ENCODE measurements around the gene ACTR10.
"Not testable (repeated sequence)": the region's sequence is repeated elsewhere in the genome, so short reads cannot be mapped to it uniquely, and the experiment has no call there.

The ACTR10 gene

DNA sequence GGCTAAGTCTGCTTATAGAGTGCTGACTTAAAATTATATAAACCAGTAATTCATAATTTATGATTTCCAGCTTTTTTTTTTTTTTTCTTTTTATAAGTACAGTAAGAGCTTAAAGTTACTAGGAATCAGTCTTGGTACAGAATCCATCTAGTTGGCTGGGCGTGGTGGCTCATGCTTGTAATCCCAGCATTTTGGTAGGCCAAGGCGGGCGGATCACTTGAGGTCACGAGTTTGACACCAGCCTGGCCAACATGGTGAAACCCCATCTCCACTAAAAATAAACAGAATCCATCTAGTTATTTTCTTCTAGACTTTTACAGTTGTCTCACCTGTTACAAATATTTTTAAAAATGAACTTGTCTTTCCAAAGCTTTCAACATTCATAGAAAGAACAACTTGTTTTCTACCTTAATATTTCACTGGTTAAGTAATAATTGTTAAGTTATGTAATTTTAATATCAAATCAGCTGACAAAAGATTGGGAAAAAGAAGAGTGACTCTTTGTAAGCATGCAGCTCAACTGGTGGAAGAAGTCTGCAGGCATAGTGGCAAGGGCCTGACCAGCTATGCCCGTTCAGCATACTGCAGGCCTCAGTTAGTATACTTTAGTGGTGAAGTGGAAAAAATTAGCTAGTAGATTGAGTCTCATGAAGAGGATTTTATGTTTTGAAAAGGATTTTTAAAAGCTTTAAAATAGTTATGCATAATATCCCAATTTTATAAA is 27.3 kb downstream of the ACTR10 start:
- FAIRE-seq, result no peak

DNA sequence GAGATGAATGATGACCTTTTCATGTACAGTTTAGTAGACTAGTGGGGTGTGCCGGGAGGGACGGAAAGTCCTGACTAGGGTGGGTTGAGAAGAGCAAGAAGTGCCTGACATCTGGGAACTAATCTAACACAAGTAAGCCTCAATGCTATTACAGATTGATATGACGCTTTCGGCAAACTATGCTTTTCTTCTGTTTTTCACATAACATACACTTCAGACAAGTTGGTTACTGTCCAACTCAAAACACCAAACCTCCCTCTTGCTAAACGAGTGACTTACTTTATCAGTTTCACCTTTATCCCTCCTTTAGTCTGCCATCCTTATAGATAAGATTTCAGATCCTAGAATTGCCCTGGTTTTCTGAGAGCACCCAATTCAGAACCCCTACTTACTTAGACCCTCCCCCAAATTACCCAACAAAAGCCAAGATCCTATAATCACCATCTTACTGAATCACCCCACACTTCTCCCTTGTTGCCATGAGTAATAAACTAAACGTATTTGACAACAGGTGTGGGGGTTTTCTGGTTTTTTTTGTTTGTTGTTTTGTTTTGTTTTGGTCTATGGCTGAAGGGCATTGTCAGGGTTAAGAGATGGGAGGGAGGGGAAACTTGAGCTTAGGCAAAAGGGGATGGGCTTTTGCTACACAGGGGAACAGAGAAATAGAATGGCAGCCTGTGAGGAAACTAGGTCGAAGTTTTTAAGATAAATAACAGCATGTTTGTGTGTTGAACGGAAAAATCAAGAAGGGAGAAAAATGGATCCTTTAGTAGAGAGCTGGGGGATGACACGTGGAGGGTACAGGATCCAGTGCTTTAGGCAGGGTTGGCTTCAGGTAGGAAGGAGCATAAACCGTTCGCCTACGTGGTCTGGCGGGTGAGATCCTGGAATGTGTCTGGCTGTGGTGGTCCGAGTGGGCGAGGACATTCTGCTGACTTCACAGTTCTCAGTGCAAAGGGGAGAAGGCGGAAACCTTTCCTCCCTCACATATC is 38.6 kb downstream of the ACTR10 start:
- FAIRE-seq, result no peak

GRCh38 chr14:58239244-58240195 is 39.6 kb downstream of the ACTR10 start:
- FAIRE-seq, result peak; percentile 62

DNA sequence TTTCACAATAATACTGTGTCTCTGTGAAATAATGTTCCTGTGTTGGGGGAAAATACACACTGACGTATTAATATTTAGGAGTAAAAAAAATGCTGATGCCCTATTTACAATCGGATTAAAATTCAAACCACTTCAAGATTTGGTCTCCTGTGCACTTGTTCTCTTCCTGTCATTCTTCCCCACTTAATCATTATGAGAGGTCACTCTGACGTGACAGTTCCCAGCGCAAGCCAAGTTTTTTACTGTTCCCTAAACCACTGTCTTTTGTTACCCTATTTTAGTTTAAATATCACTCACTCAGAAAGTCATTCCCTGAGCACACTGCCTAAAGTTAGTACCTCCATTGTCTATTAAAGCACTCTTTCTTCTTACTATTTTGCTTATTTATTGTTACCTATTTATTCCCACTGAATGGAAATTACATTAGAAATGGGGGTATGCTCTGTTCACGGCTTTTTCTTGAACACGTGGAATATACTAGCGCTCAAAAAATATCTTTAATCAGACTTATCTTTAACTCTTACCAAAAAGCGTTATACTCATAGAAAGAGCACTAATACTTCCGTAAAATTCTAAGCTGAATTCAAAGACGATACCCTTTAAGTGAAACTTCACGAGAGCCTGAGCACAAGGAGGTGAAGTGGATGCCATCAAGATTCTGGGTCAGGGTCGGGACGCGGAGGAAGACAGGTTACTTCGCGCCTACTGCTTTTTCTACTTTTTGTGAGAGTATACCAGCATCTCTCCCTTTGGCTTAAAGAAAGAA is 44.0 kb downstream of the ACTR10 start:
- FAIRE-seq, result no peak

DNA sequence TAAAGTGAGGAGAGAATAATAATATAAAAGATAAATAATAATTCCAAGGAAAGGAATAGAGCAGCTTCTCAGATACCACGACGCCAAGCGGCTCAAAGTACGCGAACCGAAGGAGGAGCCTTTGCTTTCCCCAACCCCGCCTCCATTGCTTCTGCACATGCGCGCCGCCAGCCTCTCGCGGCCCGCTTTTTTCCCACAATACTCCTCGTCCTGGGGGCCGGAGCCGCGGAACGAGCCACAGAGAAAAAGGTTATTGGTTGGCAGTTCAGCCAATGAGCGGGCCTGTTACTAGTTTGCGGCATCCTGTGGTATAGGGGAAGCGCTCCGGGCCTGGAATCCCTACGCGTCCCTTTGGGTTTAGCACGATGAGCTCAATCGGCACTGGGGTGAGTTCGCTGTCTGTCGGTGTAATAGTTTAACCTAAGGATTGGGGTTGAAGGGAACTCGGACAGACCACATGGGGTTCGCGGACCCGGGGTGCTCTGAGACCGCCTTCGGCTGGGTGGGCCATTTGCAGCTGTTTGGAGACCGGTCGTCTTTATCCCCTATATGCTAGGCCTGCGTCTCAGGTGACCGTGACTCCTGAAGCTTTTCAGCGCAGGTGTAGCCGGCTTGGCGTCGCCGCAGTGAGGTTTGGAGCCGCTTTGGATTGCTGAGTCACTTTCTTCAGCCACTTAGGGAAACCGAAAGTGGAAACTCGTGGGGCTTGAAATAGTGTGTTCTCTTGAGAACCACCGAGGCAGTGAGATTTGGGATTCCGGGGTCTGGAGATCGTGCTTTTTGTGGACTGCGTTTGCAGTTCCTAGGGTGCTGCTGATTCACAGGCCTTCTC is 44.8 kb downstream of the ACTR10 start, which contains the start of gene PSMA3:
Gene PSMA3, plus strand, starts transcription at position 288 of the 832 bp plus-strand sequence. Its CDS starts 78 bp downstream, at position 366.
- peak; percentile 80 for FAIRE-seq

- no peak for FAIRE-seq
Observed at GRCh38 chr14:58245562-58245961, 45.6 kb downstream of the ACTR10 start.

- FAIRE-seq, result no peak
Observed at GRCh38 chr14:58249611-58250010, 49.7 kb downstream of the ACTR10 start.

GRCh38 chr14:58258156-58258555 is 58.2 kb downstream of the ACTR10 start:
- FAIRE-seq, result no peak

GRCh38 chr14:58262005-58262404 is 62.1 kb downstream of the ACTR10 start:
- not testable (repeated sequence) for FAIRE-seq

- no peak for FAIRE-seq
Observed at GRCh38 chr14:58265401-58265800, 65.5 kb downstream of the ACTR10 start.

DNA sequence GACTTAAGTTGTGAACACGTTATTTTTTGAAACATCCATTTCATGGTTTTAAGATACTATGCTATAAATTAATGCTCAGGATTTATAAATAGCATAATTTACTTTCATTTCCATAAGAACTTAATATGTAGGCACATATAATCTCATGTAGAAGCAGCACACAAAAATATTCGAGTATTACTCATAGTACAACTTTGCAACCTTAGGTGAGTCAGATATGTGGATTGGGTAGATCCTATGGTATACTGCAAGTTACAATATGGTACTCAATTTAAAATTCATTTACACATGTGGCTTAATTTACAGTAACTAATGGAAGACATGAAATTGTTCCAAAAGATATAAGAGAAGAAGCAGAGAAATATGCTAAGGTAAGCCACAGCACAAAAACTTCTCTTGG is 70.7 kb downstream of the ACTR10 start:
- FAIRE-seq, result no peak

- no peak for FAIRE-seq
Observed at GRCh38 chr14:58272588-58273372, 72.8 kb downstream of the ACTR10 start.

- no peak for FAIRE-seq
Observed at GRCh38 chr14:58274881-58275280, 74.9 kb downstream of the ACTR10 start.

GRCh38 chr14:58275527-58276190 is 75.7 kb downstream of the ACTR10 start:
- peak; percentile 45 for FAIRE-seq

- FAIRE-seq, result no peak
Observed at GRCh38 chr14:58276208-58276607, 76.3 kb downstream of the ACTR10 start.

DNA sequence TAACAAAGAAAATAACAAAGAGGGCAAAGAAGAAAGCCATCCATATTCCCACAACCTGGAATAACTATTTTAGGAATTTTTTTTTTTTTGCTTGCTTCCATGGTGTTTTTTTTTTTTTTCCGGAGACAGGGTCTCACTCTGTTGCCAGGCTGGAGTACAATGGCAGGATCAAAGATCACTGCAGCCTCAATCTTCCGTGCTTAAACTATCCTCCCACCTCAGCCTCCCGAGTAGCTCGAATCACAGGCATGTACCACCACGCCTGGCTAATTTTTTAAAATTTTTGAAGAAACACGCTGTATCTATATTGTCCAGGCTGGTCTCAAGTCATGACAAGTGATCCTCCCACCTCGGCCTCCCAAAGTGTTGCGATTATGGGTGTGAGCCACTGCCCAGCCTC is 78.2 kb downstream of the ACTR10 start:
- FAIRE-seq, result no peak

DNA sequence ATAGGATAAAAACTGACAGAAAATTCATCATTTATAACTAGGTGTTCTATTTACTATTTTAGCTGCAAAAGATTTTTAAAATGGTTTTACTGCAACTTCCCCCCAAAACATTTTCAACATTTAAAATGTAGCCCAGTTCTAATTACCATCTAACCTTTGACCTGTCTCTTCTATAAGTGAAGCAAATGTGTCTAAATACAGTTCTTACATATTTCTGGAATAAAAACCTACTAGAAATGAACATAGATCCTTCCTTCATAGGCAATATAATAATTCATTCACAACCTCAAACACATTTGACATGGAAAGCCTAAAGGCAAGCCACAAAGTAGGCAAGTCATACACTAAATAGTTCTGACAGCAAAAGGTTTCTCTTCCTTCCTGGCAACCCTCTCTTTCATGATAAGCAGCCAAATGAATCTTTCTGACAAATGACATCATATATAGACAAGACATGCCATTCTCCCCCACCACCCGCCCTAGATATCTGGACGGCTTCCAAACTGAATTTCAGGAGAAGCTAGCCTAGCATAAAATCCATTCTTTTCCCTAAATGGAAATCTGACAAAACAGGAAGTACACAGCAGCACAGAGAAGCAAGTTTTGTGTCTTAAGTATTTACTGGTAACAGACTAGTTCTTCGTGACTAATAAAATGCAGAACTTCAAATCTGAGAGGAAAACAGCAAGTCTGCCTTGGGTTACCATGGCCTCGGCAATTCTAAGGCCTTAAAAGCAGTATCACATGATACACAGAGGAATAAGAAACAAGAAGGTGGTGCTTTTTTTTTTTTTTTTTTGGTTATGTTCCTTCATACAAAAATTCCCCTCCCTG is 81.2 kb downstream of the ACTR10 start:
- FAIRE-seq, result no peak

DNA sequence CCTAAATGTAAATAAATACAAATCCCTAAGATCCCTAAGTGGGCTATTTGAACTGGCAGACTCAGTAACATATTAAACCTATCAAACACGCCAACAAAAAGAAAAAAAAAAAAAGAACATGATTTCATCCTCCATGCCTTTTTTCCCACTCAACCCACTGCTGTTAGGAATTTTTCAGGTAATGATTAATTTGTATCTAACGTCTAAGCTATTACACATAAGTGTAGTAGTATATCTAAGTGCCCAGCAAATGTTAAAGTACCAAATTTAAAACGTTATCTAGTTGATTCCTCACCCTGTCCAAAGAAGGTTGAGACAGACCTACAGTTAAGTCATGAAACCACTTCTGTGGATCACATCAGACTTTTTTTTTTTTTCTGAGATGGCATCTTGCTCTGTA is 82.0 kb downstream of the ACTR10 start:
- FAIRE-seq, result no peak
